ENCODE data around the gene NAPSA. TPM values are rescaled to one million over a fixed set of nuclear protein-coding genes. Genes with fewer than 3 reads are reported as not detected.

NAPSA gene
- total and polyA plus RNA-seq, 10 of the 15 experiments (the other 5 are each of a cell fraction or from before 2014, with no cell fraction given): 6.7 to 45.4 (median 17.1) TPM

GRCh38 chr19:50329146-50329925 lies 36.1 kb downstream of the NAPSA start, which contains the start of gene KCNC3:
Gene KCNC3, minus strand, starts transcription at chr19:50329377. Its CDS starts 295 bp downstream, at chr19:50329082.
- ATAC-seq (peak; percentile 78), DNase-seq (ENCODE audit: low read depth, low spot score) (peak; percentile 83), FAIRE-seq (peak; percentile 99)
- ChIA-PET CTCF (interaction anchor here (0.6 to 1.6 kb wide), 11 partner anchors 9 to 181 kb away, joined by 3 to 5 read pairs (median 4); partner anchors contain the start of gene NR1H2), RAD21 (ENCODE audit: unreplicated experiment) (interaction anchor here (0.6 to 2.1 kb wide), 22 partner anchors 11 to 491 kb away, joined by 3 to 36 read pairs (median 4); no protein-coding TSS in a partner anchor), POLR2A (interaction anchor here (0.6 to 2.1 kb wide), 13 partner anchors 8 to 1453 kb away, joined by 3 to 38 read pairs (median 4); partner anchors contain the start of gene AP2A1), SMC1A (ENCODE audit: uncharacterized antibody, unreplicated experiment) (interaction anchor here (0.8 to 1.9 kb wide), 6 partner anchors 9 to 74 kb away, joined by 3 to 20 read pairs (median 4); no protein-coding TSS in a partner anchor)
- peak within 1 kb of the TSS; percentile 52; the same call in 1 of the 2 replicates for H3K9ac ChIP-seq (ENCODE audit: control insufficient read depth, insufficient read depth, low read length)
- peaks cover 4% of the 10 kb centered on the region; the same call in 1 of the 2 replicates for H4K20me1 ChIP-seq (ENCODE audit: control insufficient read depth, insufficient read depth)
- H3K27me3 ChIP-seq (replicated peaks in 1 of 2; ENCODE audit: control insufficient read depth in 2 of 2, insufficient read depth in 2 of 2, low read length in 1 of 2): peaks cover 2 to 16% of the 10 kb centered on the region in 2 experiments; a peak in 3 of 4 replicates
- H3K79me2 ChIP-seq (ENCODE audit: control insufficient read depth, insufficient read depth, low read length): no peaks in the 10 kb centered on the region
- no peaks in the 10 kb centered on the region; the same call in 2 of the 3 replicates for H3K9me3 ChIP-seq (replicated peaks; ENCODE audit: control insufficient read depth, insufficient read depth, low read length)
- intact Hi-C loops (cut with micrococcal nuclease; ENCODE audit: unreplicated experiment): no loop called here
- peaks cover 0 to 4% of the 10 kb centered on the region in 2 experiments; a peak in 3 of 4 replicates for H3K36me3 ChIP-seq (ENCODE audit: control insufficient read depth in 2 of 2, insufficient read depth in 2 of 2, low read length in 1 of 2)
- in situ Hi-C loops (cut with MboI): loop anchor here (25.0 kb wide), 1 partner anchor 1033 kb away; the partner anchor contains the start of genes CLDND2, ETFB and NKG7
- BruUV-seq (replicated peaks): no TSS peak
- 1% methylated on average over 31 of the region's 43 CpGs for WGBS (ENCODE audit: insufficient coverage, insufficient replicate concordance, low lambda C conversion rate, missing lambda C conversion rate)
- peak within 1 kb of the TSS; percentile 95 for H3K4me2 ChIP-seq (ENCODE audit: control insufficient read depth, insufficient read depth)
- peak within 1 kb of the TSS; percentile 66 for H3K4me3 ChIP-seq
- peak within 1 kb of the TSS; percentile 50 for H2AFZ ChIP-seq (ENCODE audit: control insufficient read depth, low read depth, low read length)
- peak within 1 kb of the TSS; percentile 58 for H3K27ac ChIP-seq (ENCODE audit: control insufficient read depth, insufficient read depth)
- H3K4me1 ChIP-seq (ENCODE audit: control insufficient read depth, insufficient read depth, low read length): peaks cover 36% of the 10 kb centered on the region
- TF ChIP-seq POU2F2 (IDR thresholded peaks at IDR 0.05; ENCODE audit: borderline replicate concordance, low read depth, low read length) (peak; percentile 16; the same call in 1 of the 3 replicates), SPI1 (IDR thresholded peaks at IDR 0.05; ENCODE audit: borderline replicate concordance, insufficient read depth, low read depth, low read length) (no peak), NFIC (IDR thresholded peaks at IDR 0.05; ENCODE audit: low read depth, low read length) (no peak), MTA2 (IDR thresholded peaks at IDR 0.05; ENCODE audit: low read depth) (0 out of 2 replicates have a peak, but pooled peaks have one; percentile 24), TARDBP (IDR thresholded peaks at IDR 0.05; ENCODE audit: borderline replicate concordance) (no peak), ATF2 (IDR thresholded peaks at IDR 0.05; ENCODE audit: low read length) (no peak), RB1 (IDR thresholded peaks at IDR 0.05; ENCODE audit: borderline replicate concordance) (peak; percentile 93; the same call in 1 of the 2 replicates), ZBED1 (IDR thresholded peaks at IDR 0.05; ENCODE audit: borderline replicate concordance) (peak; percentile 73), SMAD5 (IDR thresholded peaks at IDR 0.05; ENCODE audit: low read depth) (peak; percentile 78; the same call in 1 of the 2 replicates), BCL3 (IDR thresholded peaks at IDR 0.05; ENCODE audit: borderline replicate concordance, insufficient read depth, low read depth, low read length, poor library complexity, severe bottlenecking) (no peak), NKRF (conservative IDR thresholded peaks at IDR 0.05) (no peak), EZH2 (IDR thresholded peaks at IDR 0.05; ENCODE audit: borderline replicate concordance, control insufficient read depth, low read depth, low read length) (no peak), SRF (IDR thresholded peaks at IDR 0.05; ENCODE audit: low read depth in 2 of 2, low read length in 2 of 2) (no peak), CREB1 (IDR thresholded peaks at IDR 0.05; ENCODE audit: low read depth) (0 out of 2 replicates have a peak, but pooled peaks have one; percentile 28), TCF12 (IDR thresholded peaks at IDR 0.05; ENCODE audit: low read depth, low read length) (no peak), NBN (IDR thresholded peaks at IDR 0.05) (peak; percentile 74), RUNX3 (IDR thresholded peaks at IDR 0.05; ENCODE audit: low read length) (peak; percentile 40; the same call in 1 of the 2 replicates), BACH1 (IDR thresholded peaks at IDR 0.05; ENCODE audit: borderline replicate concordance) (0 out of 2 replicates have a peak, but pooled peaks have one; percentile 54), PML (IDR thresholded peaks at IDR 0.05; ENCODE audit: low read length) (peak; percentile 42; the same call in 1 of the 2 replicates)

Data from GM12878 (cell line).